Heart left ventricle (tissue), 16 donors: ENCODE data around the gene GOLGA2. TPM values are rescaled to one million over a fixed set of nuclear protein-coding genes. Genes with fewer than 3 reads are reported as not detected.

Experiments
- ATAC-seq, 4 donors: fragments of 200-7000 bp; cut with Tn5 transposase; one replicate each; pipeline ENCODE4 v1.9.1; 2020 to 2022; ENCODE audit warnings: moderate library complexity in 4 of 4, mild to moderate bottlenecking in 3 of 4, moderate number of reproducible peaks in 1 of 4
- DNase-seq, 5 donors: peaks; one replicate each; pipeline ENCODE4 v3.0.0-alpha.2; 2020
- H3K27ac ChIP-seq, 12 donors: fragments of 200-600 bp; sonication (generic) in 4 of 12; one replicate each; pipeline versions ENCODE4 v1.5.0 to v1.8.0; 2016 to 2022; ENCODE audit warnings: mild to moderate bottlenecking in 2 of 12
- H3K27me3 ChIP-seq, 9 donors: fragments of 200-600 bp; sonication (generic) in 2 of 9; one replicate each; pipeline versions ENCODE4 v1.5.1 to v1.8.0; 2016 to 2022; ENCODE audit warnings: mild to moderate bottlenecking in 3 of 9
- H3K36me3 ChIP-seq, 9 donors: fragments of 200-600 bp; sonication (generic) in 2 of 9; one replicate each; pipeline versions ENCODE4 v1.5.0 to v1.8.0; 2018 to 2022; ENCODE audit warnings: mild to moderate bottlenecking in 2 of 9
- H3K4me1 ChIP-seq, 12 donors: fragments of 200-600 bp; sonication (generic) in 4 of 12; one replicate each; pipeline versions ENCODE4 v1.5.0 to v1.8.0; 2016 to 2022; ENCODE audit warnings: mild to moderate bottlenecking in 3 of 12
- H3K4me3 ChIP-seq, 12 donors: fragments of 200-600 bp; sonication (generic) in 4 of 12; one replicate each; pipeline versions ENCODE4 v1.5.0 to v1.8.0; 2017 to 2022; ENCODE audit warnings: mild to moderate bottlenecking in 9 of 12, moderate library complexity in 4 of 12
- H3K9me3 ChIP-seq, 12 donors: fragments of 200-600 bp; sonication (generic) in 4 of 12; one replicate each; pipeline versions ENCODE4 v1.5.0 to v1.8.0; 2016 to 2022; ENCODE audit warnings: mild to moderate bottlenecking in 1 of 12
- POLR2A ChIP-seq, 2 donors: fragments of 450-650 bp; IDR thresholded peaks; one replicate each; pipeline ENCODE4 v1.6.1; 2017; ENCODE audit warnings: antibody characterized with exemption in 2 of 2, mild to moderate bottlenecking in 2 of 2, moderate library complexity in 2 of 2
- WGBS, 4 donors: extraction: QIAGEN DNeasy Blood & Tissue Kit in 2 of 4; methylation state at CpG; one replicate each; pipeline versions ENCODE4 v1.1.5 to v1.1.7; 2013 to 2018; 5-methylcytosine and 5-hydroxymethylcytosine counted together
- intact Hi-C, 10 donors: fragments of 100-400 bp; cut with DNase I; formaldehyde crosslinking; loops; one replicate each; pipeline versions ENCODE4 v1.11.1 to v1.14.2; 2022
- polyA plus RNA-seq, 2 donors: library from polyadenylated mRNA; stranded (reverse); fragments of 200-250 nt; gene quantifications; one replicate each; pipeline ENCODE4 v1.2.3, GENCODE V29; 2013
- total RNA-seq, 9 donors: library from RNA; depleted of rRNA in 2 of 9; stranded (reverse); fragments of >200 nt in 2 of 9; fragmentation: NEBNext Ultra II Directional in 3 of 9; extraction: Animal tissue kit (Norgen Biotek cat#: 25700) in 3 of 9; gene quantifications; one replicate each; pipeline versions ENCODE4 v1.1.0 to v1.2.4, GENCODE V29; 2016 to 2023
- TF ChIP-seq, protein P1 (sequence below), 12 donors: fragments of 200-600 bp; sonication (generic) in 4 of 12; IDR thresholded peaks; one replicate each; pipeline versions ENCODE4 v1.5.0 to v1.8.0; 2018 to 2022; ENCODE audit warnings: antibody characterized with exemption in 12 of 12, mild to moderate bottlenecking in 5 of 12
- donor health status: ischemic (EF 13 %, LVEDD 7.1; RV severe dilation, severe dysfunction).
- donor health status: healthy with polysubstance abuse.
- donor health status: DM: no; HTN: yes; CAD: no.
- donor health status: DM: no; HTN: no; CAD: no.
- donor health status: ischemic (EF 25% LVEDD 6.9; RV normal size, moderate dysfunction).
- donor health status: ischemic (EF 25% LVEDD 5.7; RV mildly dilated, moderate dysfunction).
- donor health status: healthy.
- donor health status: DM: yes; HTN: yes; CAD: no.
- donor health status: ischemic (EF 35%, LVEDD 5.7; RV mildly dilated, moderate dysfunction).
- donor health status: nonischemic (EF 11% LVEDD 7.7; RV severe dilation, severe dysfunction).
- donor health status: DM: yes; HTN: yes; CAD: no.
- donor health status: PGD.
- donor health status: ischemic (EF 29% LVEDD 5.4; RV normal size, mild dysfunction).
- donor health status: nonischemic (EF 23%, LVEDD 6.1; RV moderate dilation, normal function).

Gene GOLGA2
- total and polyA plus RNA-seq, 11 donors, result 68.5 to 144 (median 87.4) TPM

DNA sequence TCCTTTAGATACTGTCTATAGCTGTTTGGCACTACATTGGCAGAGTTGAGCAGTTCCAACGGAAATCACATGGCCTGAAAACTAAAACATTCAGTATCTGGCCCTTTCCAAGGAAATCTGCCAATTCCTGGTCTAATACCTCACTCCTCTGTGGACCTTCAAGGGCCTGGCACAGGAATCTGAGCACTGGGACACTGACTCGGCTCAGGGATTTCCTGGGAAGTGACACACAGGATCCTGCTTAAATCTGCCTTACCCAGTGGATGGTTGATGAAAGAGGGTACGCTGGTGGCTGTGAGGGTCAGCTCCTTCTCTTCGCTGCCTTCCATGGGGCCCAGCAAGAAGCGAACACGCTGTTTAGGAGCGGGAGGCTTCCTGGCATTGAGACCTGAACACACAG lies 45.5 kb upstream of the GOLGA2 start:
- H3K27ac ChIP-seq, result peak overlapping the region in 1 of 12 donors; percentile 98
- intact Hi-C loops, result loop anchor here in 1 of 10 donors (10.0 kb wide), 1 partner anchor 137 kb away; no protein-coding TSS in a partner anchor
- ATAC-seq, result no peak
- no peak for TF ChIP-seq POLR2A (IDR thresholded peaks at IDR 0.05)
- TF ChIP-seq, protein P1, sequence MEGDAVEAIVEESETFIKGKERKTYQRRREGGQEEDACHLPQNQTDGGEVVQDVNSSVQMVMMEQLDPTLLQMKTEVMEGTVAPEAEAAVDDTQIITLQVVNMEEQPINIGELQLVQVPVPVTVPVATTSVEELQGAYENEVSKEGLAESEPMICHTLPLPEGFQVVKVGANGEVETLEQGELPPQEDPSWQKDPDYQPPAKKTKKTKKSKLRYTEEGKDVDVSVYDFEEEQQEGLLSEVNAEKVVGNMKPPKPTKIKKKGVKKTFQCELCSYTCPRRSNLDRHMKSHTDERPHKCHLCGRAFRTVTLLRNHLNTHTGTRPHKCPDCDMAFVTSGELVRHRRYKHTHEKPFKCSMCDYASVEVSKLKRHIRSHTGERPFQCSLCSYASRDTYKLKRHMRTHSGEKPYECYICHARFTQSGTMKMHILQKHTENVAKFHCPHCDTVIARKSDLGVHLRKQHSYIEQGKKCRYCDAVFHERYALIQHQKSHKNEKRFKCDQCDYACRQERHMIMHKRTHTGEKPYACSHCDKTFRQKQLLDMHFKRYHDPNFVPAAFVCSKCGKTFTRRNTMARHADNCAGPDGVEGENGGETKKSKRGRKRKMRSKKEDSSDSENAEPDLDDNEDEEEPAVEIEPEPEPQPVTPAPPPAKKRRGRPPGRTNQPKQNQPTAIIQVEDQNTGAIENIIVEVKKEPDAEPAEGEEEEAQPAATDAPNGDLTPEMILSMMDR (IDR thresholded peaks at IDR 0.05), result no peak
- H3K9me3 ChIP-seq, result no peaks in the 10 kb centered on the region
- 80 to 87% (median 84%) methylated on average over 7 of the region's 7 CpGs for WGBS, 4 donors
- no peak for DNase-seq
- H3K4me3 ChIP-seq, result peak overlapping the region in 9 of 12 donors; percentile 62 to 98 (median 91)
- H3K4me1 ChIP-seq, result peaks cover 6 to 41% (median 29%) of the 10 kb centered on the region in 12 donors
- H3K36me3 ChIP-seq, result peaks cover 0 to 64% (median 39%) of the 10 kb centered on the region in 9 donors
- no peaks in the 10 kb centered on the region for H3K27me3 ChIP-seq

DNA sequence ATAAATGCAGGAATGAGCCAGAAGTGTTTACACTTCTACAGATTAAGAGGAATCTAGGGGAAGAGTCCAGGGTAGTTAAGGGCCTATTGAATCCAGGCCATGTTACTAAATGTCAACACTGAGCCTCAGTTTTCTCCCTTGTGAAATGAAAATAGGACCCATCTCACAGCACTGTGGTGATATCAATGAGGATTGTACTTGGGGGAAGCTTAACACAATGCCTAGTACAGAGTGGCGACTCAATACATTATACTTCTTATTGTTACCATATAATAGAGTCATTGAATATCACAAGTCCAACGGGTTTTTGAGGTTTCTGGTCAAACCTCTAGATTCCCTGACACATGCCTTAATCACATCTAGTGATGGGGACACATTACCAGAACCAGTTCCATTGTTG lies 41.8 kb upstream of the GOLGA2 start:
- no peak for ATAC-seq
- no peak for TF ChIP-seq POLR2A (IDR thresholded peaks at IDR 0.05)
- TF ChIP-seq, protein P1 (IDR thresholded peaks at IDR 0.05), result no peak
- Histone ChIP-seq H3K9me3 (no peaks in the 10 kb centered on the region), H3K27ac (no peak overlapping the region), H3K4me1 (peaks cover 0 to 14% (median 7%) of the 10 kb centered on the region in 12 donors), H3K36me3 (peaks cover 0 to 76% (median 58%) of the 10 kb centered on the region in 9 donors), H3K27me3 (no peaks in the 10 kb centered on the region), H3K4me3 (no peak overlapping the region)
- DNase-seq, result no peak
- 81 to 94% (median 90%) methylated on average over 2 of the region's 2 CpGs for WGBS, 4 donors
- intact Hi-C loops, result no loop called here

DNA sequence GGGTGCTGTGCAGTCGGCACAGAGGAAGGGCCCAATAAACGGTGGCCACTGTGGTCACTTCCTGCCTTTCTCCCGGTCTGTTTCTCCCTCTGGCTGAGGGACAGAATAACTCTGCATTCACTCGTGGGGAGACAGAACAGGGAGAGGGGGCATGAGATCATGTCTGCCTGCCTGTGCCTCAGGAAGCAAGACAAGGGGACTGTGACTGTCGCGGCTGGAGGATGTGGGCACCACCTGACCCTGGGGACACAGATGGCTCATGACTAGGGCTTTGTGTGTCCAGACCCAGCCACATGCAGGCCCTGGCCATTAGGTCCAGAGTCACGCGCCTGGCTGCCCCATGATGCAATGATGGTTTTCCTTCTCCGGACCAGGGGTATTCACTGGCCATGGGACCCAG lies 40.6 kb upstream of the GOLGA2 start:
- Histone ChIP-seq H3K36me3 (peaks cover 0 to 84% (median 65%) of the 10 kb centered on the region in 9 donors), H3K4me3 (no peak overlapping the region), H3K4me1 (peaks cover 0 to 10% (median 2%) of the 10 kb centered on the region in 12 donors), H3K27me3 (no peaks in the 10 kb centered on the region), H3K27ac (no peak overlapping the region), H3K9me3 (no peaks in the 10 kb centered on the region)
- intact Hi-C loops, result no loop called here
- WGBS, 4 donors, result 62 to 77% (median 66%) methylated on average over 9 of the region's 9 CpGs
- ATAC-seq (no peak), DNase-seq (no peak)
- TF ChIP-seq POLR2A (IDR thresholded peaks at IDR 0.05), result no peak
- TF ChIP-seq, protein P1 (IDR thresholded peaks at IDR 0.05), result no peak

DNA sequence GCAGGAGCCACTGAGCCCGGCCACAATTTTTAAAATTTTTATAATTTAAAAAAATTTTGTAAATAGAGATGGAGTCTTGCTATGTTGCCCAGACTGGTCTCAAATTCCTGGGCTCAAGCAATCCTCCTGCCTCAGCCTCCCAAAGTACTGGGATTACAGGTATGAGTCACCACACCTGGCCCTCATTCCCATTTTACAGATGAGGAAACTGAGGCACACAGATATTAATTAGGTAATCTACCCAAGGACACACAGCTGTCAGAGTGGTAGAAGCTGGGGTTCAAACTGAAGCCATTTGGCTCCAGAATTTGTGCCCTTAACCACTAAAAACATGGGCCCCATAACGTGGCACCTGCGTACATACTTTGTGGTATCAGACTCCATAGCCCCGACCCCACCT lies 38.9 kb upstream of the GOLGA2 start:
- Histone ChIP-seq H3K4me1 (peaks cover 0 to 15% (median 4%) of the 10 kb centered on the region in 12 donors), H3K27ac (no peak overlapping the region), H3K4me3 (no peak overlapping the region), H3K27me3 (no peaks in the 10 kb centered on the region), H3K9me3 (no peaks in the 10 kb centered on the region), H3K36me3 (peaks cover 0 to 92% (median 77%) of the 10 kb centered on the region in 9 donors)
- no peak for ATAC-seq
- 94 to 97% (median 95%) methylated on average over 4 of the region's 4 CpGs for WGBS, 4 donors
- intact Hi-C loops, result no loop called here
- no peak for DNase-seq
- no peak for TF ChIP-seq POLR2A (IDR thresholded peaks at IDR 0.05)
- TF ChIP-seq, protein P1 (IDR thresholded peaks at IDR 0.05), result no peak
